GM21786 (cell line): ENCODE data around the gene PPP2R2B.

Experiments
- ATAC-seq: cut with Tn5 transposase; IDR thresholded peaks from one replicate; pipeline ENCODE4 v1.9.1; 2021; ENCODE audit not compliant: unreplicated experiment

Gene PPP2R2B

DNA sequence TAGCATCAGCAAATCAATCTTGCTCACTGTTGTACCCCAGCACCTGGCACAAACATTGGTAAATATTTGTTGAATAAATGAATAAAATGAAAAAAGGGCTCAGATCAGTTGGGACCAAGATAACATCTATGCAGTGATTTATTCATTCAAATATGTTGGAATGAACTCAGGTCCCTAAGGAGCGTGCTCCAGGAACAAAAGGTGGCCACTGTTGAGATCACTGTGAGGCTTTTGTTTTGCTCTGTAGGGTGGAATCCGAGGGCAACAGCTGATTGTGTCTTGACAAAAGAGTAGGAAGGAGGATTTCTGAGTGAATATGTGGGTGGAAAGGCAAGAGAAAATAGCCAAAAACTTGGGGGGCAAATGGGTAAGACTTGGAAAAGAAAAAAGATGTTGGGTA, 89.7 kb downstream of the PPP2R2B start:
- no peak for ATAC-seq

DNA sequence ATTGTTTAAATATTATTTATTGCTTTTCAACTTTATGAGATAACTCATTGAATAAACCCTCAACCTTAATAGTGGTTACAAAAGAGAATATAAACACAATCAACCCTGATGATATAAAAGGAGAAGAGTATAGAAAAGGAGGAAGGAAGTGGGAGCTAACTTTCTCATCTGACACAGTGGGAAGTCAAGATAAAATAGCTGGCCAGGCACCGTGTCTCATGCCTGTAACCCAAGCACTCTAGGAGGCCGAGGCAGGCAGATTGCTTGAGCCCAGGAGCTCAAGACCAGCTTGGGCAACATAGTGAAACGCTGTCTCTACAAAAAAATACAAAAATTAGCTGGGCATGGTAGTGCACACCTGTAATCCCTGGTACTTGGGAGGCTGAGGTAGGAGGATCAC, 93.5 kb downstream of the PPP2R2B start:
- ATAC-seq = no peak

DNA sequence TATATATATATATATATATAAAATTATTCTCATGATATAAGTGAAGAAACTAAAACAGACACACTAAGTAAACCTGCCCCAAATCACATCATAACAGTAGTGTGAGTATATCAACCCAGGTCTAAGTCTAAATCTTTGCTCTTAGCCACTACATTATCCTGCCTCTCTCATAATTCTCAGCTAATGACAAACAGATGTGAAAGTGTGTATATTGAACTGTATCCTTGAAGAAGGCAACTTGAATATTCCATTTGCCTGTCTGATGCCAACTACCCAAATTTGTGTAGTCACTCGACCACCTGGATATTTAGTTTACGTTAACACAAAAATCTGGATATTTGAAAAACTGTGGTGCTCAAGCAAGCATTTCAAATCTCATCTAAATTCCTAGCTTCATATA, 97.4 kb downstream of the PPP2R2B start:
- no peak for ATAC-seq

DNA sequence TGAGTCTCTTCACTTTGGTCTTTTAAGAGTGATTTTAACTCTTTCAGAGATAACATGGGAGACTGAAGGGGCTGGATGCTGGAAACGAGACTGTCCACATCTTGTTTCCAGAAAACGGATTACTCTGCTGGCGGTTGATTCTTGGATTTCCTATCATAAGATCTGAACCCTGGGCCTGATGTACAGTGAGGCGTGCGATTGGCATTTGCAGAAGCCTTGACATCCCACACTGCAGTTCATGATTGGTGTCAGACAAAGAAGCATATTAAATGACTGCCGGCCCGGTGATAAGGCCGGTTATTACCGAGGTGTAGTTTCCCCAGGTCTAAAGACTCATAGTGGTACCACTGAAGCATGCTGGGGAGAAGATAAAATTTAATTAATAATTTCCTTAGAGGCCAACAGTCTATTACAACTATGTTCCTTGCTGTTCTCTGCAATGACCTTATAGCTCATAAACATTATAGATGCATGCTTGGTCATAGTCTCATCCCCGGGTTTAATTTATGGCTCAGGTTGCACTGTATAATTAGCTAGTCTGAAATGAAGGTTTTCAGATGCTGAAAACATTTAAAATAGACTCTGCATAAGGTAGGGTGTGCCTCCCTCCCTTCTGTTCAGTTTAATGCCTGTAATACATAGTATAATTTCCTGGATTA, 99.2 kb downstream of the PPP2R2B start:
- no peak for ATAC-seq

DNA sequence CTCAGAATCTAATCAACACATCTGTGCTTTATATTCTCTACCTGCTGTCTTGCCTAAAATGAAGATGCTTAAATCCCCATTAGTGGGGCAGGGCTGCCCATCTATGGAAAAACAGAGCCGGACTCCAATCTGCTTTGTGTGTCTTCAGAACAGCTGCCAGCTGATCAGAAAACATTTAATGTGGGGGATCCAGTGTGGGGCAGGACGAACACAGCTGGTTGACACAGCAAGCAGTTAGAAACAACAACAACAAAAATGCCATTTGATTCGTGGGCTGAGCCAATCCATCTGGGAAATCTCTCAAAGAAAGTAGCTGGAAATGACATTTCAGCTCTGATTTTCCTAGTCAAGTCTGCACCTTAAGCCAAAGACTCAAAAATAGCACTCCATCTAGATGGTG, 99.8 kb downstream of the PPP2R2B start:
- ATAC-seq = no peak

DNA sequence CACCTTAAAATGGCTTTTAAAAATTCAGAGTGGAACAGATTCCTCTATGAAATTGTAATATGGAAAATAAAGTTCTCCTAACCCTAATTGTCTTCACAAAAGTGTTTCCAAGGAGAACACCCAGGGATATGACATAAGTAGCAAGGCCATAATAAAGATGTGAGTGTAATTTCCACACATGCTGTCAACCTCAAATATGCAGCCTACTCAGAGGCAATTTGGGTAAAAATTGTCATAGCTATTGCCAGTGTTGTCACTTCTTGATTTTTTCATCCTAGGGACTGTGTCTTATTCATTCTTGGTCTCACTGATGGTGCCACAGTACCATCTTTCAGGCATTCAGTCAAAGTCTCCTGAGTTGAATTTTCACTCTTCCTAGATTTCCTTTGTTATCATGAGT, 100.3 kb downstream of the PPP2R2B start:
- no peak for ATAC-seq

DNA sequence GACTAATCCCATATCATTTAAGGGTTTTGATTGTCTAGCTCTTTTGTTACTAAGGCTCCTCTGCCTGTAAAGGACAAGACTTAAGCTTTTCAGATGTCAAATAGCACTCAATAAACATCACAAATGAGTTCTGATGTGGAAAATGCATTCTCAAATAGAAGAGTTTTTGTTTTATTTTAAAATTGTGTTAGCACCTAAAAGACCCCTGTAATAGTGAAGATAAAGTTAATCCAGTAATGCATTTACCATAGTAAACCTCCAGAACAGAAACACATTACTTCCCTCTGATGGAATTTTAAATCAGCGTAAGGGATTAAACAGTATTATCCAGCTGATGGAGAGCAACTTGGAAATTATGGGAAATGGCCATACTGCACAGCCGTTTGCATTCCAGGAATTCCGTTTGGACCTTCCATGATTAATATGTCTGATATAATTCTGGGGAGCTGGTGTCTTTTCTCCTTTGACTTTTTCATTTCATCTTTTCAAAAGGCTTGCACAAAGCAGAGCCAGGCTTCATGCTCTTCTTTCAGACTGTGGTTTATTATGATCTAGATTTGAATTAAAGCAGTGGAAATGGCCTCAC, 105.6 kb downstream of the PPP2R2B start:
- no peak for ATAC-seq

DNA sequence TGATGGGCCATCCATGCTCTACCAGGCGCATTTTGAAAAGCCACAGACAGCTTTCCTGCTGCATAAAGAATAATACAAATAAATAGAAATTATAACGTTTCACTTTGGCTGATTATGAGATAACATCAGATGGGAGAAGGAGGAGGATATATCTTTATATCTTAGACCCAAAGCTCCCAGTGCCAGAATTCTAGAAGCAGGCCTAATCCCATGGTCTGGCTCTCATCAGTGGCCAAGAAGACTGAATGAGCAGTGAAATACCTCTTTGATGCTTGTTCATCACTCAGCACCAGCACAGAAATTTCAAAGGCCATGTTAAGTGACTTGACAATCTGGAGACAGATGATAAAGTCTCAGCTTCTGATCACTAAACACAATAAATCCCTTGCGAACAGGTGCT, 107.6 kb downstream of the PPP2R2B start:
- no peak for ATAC-seq

DNA sequence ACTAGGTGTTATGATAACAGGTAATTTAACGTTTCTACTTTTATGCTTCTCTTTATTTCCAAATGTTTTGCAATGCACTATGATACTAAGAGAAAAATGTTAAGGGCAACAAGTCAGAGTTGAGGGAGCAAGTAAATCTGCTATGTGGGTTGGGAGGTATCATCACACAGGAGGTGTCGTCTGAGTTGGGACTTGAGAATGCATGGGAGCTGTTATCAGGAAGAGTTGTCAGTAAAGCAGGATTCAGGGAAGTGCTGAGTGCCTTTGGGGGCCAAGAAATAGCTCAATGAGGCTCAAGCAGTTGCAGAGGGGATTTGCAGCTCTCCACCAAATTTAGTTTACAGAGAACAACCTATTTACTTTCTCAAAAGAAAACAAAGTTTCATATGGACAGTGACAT, 108.0 kb downstream of the PPP2R2B start:
- no peak for ATAC-seq

DNA sequence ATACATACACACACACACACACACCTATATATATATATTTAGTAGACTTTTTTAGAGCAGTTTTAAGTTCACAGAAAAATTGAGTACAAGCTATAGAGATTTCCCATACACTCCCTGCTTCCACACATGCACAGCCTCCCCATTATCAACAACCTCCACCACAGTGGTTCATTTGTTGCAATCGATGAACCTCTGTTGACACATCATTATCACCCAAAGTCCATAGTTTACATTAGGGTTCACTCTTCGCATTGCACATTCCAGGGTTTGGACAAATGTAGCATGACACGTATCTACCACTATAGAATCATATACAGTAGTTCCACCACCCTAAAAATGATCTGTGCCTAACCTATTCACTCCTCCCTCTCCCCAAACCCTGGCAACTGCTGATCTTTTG, 111.0 kb downstream of the PPP2R2B start:
- no peak for ATAC-seq

DNA sequence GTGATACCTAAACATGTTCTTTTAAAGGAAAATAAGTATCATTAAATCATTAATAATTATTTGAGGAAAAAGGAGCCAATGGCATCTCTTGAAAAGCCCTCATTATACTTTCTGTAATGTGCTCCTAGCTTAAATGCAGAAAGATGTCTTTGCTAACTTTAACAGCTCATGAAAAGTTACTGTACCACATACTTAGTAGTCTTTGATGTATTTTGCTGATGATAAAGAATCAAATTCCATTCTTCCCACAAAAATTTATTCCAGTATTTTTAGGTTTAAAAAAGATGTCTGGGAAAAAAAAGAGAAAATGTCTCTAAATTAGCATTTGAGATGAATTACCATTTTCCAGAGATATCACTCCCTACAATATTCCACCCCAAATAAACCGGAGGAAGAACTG, 112.5 kb downstream of the PPP2R2B start:
- ATAC-seq = no peak

DNA sequence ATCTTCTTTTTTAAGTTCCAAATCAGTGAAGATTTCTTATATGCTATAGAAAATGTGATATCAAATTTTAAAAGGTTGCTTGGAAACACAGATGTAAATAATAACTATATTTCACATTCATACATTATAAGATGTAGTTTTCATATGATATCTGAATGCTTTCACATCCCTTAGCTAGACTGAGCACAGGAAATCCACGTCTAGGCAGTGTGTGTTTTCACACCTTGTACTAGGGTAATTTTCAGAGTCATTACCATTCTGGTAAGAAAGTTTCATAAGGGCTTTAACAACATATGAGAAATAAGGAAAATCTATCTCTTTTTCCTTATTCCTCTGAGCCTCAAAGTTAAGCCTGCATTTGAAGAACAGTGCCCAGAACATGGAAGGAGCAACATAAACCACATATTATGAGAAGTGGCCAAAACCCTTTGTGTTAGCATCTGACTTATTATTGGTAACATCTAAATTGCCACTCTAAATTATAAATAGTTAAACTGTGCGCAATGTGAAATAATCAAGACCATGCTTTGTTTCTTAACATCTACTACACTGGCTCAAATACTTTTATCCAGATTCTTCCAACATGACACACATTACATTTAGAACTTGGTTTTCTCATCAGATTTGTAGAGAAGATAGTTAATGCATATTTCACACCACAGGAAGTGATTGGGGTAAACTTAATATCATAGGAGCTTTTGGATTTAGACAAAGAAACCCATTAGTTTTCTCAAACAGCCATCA, 113.3 kb downstream of the PPP2R2B start:
- no peak for ATAC-seq

DNA sequence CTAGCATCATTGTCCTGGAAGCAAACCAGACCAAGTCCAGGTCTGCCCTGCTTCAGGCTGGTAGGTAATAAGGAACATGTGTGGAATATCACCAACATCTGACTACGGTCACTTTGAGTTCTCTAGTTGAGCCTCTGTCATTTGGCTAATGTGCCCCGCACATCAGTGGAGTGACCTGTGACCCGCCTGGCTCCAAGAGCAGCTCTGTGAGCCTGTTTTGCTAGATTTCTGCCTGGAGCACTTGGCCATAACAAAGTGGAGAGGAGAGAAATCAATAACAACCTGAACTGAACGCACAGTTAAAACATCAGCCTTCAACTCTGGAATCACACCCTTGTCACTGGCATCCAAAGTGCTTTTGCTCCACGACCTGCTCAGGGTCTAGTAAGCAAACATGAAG, 115.7 kb downstream of the PPP2R2B start:
- ATAC-seq = no peak

DNA sequence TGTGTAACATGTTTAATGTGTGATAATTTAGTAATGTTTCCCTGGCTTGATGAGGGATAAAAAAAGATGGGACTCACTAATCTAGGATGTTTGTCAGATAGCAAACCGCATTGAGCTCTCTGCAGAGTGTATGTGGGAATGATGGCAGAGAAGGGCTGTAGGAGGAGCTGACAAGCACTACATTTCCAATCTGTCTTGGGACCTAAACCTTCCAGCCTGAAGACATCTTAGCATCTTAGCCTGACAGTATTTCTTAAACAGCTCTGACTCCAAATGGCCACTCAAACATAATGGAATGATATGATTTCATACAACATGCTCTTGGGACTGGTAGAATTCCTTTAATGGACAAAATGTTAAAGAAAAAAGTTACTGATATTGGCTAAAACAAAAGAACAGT, 116.7 kb downstream of the PPP2R2B start:
- no peak for ATAC-seq

DNA sequence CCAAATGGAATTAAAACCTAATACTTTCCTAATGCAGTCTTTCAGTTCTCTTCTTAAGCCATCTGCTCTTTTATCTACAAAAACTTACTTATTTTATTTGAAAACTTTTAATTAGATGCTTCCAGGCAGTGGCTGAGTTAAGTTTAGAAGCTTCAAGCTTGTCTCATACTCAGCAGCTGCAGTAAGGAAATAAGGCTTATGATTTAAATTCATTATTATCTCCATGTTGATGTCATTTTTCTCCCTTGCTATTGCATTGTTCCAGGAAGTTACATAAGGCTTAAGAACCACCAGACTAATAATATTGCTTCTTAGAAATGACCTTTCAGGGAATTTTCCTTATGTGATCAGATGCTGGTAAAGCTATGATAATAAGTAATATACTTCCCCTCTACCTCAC, 119.6 kb downstream of the PPP2R2B start:
- ATAC-seq = no peak

DNA sequence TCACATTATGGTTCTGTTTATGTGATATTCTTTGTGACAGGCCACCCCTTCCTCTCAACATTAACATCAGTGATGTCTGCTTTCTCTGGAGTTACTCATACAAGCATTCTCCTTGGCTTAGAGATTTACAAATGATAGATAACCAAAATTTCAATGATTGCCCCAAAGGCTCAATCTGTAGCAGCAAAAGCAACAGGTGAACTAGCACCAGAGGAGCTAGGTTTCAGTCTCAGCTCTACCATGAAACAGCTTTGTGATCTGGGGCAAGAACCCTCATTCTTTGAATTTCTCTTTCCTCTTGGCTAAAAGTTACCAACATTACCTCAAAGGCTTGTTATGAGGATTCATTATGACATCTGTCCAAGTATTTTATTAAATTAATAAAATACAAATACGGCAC, 120.5 kb downstream of the PPP2R2B start:
- no peak for ATAC-seq

DNA sequence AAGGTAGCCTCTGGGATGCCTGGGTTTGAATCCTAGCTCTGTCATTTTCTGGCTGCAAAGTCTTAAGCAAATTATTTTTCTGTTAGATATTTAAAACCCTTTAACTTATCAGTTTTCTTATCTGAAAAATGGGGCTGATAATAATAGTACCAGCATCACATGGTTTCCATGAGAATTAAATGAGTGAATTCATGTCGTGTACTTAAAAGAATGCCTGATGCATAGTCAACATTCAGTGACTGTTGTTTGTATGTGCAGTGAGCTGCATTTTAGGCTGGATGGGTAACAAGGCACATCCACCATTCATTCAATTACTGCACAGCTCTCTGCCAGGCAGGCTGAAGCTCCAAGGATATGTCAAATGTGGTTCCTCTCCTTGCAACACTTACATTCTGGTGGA, 122.0 kb downstream of the PPP2R2B start:
- ATAC-seq = no peak

DNA sequence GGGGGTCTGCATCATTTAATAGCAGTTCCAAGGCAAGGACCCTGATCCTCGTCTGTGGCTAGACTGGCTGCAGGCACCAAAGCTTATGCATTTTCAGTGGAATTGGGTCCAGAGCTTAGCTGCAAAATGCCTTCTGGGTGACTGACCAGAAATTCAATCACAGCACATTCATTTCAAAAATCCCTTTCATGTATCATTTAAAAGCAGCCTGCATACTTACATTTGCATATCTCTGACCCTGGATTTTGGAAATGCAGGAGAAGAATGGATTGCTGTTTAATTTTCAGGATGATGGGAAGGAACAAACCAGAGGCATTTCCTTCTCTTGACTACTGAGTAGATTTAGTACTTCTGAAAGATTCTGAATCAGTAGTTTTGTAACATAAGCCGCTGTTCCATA, 122.8 kb downstream of the PPP2R2B start:
- ATAC-seq = no peak

DNA sequence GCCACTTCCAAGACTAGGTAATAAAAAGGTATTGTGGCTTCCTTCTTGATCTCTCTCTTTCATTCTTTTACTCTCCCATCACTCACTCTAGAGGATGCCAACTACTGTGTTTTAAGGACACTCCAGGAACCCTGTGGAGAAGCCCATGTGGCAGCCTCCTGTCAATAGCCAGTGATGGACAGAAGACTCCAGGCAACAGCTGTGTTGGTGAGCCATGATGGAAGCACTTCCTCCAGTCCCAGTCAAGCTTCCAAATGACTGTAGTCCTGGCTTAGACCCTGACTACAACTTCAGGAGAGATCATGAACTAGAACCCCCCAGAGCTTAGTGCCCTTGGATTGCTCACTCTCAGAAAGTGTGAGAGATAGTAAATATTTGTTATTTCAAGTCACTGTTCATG, 123.9 kb downstream of the PPP2R2B start:
- no peak for ATAC-seq

DNA sequence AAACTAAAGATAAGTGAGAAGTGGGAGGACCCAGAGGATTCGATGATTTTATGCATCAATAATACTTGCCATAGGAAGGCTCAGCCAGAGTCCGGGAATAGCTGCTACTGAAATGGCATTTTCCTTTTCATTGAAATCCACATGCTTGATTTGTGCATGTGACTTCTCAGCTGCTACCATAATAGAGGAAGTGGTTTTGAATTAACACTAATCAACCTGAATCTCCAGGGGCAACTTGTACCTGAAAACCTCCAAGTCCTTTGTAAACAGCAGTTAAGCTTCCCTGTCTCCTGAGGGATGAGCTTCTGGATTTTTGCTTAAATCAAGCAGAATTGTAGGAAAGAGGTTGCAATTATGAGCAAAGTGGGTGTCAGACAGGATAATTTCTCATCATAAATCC, 124.9 kb downstream of the PPP2R2B start:
- ATAC-seq = no peak

DNA sequence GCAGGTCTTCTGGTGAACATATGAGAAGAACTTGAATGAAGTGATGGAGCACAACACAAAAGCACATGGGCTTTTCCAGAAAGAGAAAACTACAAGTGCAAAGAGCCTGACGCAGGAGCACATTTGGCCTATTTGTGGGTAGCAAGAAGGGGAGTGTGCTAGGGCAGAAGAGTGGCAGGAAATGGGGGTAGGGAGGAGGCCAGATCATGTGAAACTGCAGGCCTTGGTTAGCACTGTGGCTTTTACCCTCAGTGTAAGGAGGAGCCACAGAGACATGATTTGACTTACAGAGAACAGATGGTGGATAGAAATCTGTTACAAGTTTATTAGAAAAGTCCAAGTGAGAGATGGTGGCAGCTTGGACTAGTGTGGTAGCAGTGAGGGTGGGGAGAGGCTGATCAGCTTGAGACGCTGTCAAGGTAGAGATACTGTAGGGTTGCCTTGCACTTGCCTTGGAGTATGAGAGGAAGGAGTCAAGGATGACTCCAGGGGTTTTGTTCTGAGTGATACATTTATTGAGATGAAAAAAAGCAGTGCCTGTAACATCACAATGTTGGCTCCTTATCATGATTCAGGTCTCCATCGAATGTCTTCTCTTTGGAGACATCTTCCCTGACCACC, 126.7 kb downstream of the PPP2R2B start:
- ATAC-seq = peak; percentile 91

DNA sequence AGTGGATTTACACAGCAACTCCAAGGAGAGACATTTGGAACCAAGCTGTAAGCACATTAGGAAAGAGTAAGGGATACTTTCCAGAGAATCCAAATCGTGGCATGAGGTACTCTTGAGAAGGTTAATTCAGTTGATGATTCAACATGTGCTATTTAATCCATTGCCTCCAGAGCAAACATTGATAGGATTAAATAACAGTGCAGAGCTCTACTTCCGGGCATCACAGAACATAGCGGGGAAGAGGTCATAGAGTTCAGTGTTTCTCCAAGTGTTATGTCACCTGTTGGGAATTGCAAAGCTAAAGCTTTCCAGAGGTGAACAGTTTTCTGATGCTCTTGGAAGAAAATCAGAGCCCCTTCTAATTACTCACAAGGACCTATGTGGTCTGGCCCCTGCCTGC, 127.5 kb downstream of the PPP2R2B start:
- no peak for ATAC-seq
